Adrenal gland (tissue), 12 donors: ENCODE data around the gene CDK5R1. TPM values are rescaled to one million over a fixed set of nuclear protein-coding genes. Genes with fewer than 3 reads are reported as not detected.

Experiments
- DNase-seq, 7 donors: peaks; one replicate each; pipeline ENCODE4 v3.0.0-alpha.2; 2019 to 2020
- H3K27ac ChIP-seq, 5 donors: fragments of 200-600 bp; sonication (generic) in 4 of 5; 1 replicate in 3 of 5; 2 replicates in 2 of 5; pipeline versions ENCODE4 v1.5.1 to v1.8.0; 2016 to 2020; ENCODE audit warnings: mild to moderate bottlenecking in 1 of 5
- H3K27me3 ChIP-seq: fragments of 200-600 bp; 2 replicates; pipeline ENCODE4 v1.8.0; 2021
- H3K36me3 ChIP-seq, 2 donors: fragments of 200-600 bp; replicated peaks in 1 of 2; 1 replicate in 1 of 2; 2 replicates in 1 of 2; pipeline versions ENCODE4 v1.5.1 to v1.8.0; 2018 to 2022
- H3K4me1 ChIP-seq, 2 donors: fragments of 200-600 bp; replicated peaks in 1 of 2; 1 replicate in 1 of 2; 2 replicates in 1 of 2; pipeline versions ENCODE4 v1.5.1 to v1.8.0; 2018 to 2021
- H3K4me3 ChIP-seq, 4 donors: fragments of 200-600 bp; sonication (generic) in 3 of 4; one replicate each; pipeline ENCODE4 v1.5.1; 2016 to 2018
- H3K9me3 ChIP-seq, 3 donors: fragments of 200-600 bp; sonication (generic) in 1 of 3; replicated peaks in 1 of 3; 1 replicate in 2 of 3; 2 replicates in 1 of 3; pipeline versions ENCODE4 v1.5.1 to v1.8.0; 2016 to 2021
- POLR2A ChIP-seq, 2 donors: fragments of 450-650 bp; IDR thresholded peaks; one replicate each; pipeline ENCODE4 v1.6.1; 2017; ENCODE audit warnings: antibody characterized with exemption in 2 of 2, mild to moderate bottlenecking in 2 of 2, moderate library complexity in 1 of 2
- WGBS, 4 donors: extraction: QIAGEN DNeasy Blood & Tissue Kit in 2 of 4; methylation state at CpG; one replicate each; pipeline versions ENCODE4 v1.1.5 to v1.1.7; 2013 to 2017; 5-methylcytosine and 5-hydroxymethylcytosine counted together
- intact Hi-C, 2 donors: fragments of 100-400 bp; cut with DNase I; formaldehyde crosslinking; loops; one replicate each; pipeline versions ENCODE4 v1.14.1 to v1.15.0; 2022 to 2023
- polyA plus RNA-seq, 3 donors: library from polyadenylated mRNA; stranded (reverse); fragments of 200-250 nt in 2 of 3; fragments of 350-450 nt in 1 of 3; fragmentation: Illumina TruSeq in 1 of 3; extraction: RNeasy Lipid Tissue Mini Kit (QIAGEN cat#74804) in 1 of 3; gene quantifications; one replicate each; pipeline ENCODE4 v1.2.3, GENCODE V29; 2013 to 2014
- total RNA-seq, 9 donors: library from RNA; depleted of rRNA in 4 of 9; stranded (reverse); fragments of >200 nt in 4 of 9; fragments of 120-200 nt in 1 of 9; fragmentation: NEBNext Ultra II Directional in 1 of 9; extraction: Animal tissue kit (Norgen Biotek cat#: 25700) in 1 of 9; gene quantifications; one replicate each; pipeline versions ENCODE4 v1.1.0 to v1.2.4, GENCODE V29; 2013 to 2023
- TF ChIP-seq, protein P1 (sequence below), 6 experiments: fragments of 450-650 bp in 4 of 6; fragments of 200-600 bp in 2 of 6; sonication (generic) in 1 of 6; IDR thresholded peaks; 1 replicate in 5 of 6; 2 replicates in 1 of 6; pipeline versions ENCODE4 v1.5.1 to v1.8.0; 2016 to 2021; ENCODE audit warnings: antibody characterized with exemption in 6 of 6, mild to moderate bottlenecking in 2 of 6, moderate library complexity in 1 of 6
- donor health status: healthy with polysubstance abuse.
- donor health status: Bipolar disorder and iron deficiency.
- donor health status: DM: yes; HTN: yes; CAD: no.
- donor health status: DM: no; HTN: no; CAD: no.
- donor health status: DM: no; HTN: no; CAD: no.
- donor health status: DM: yes; HTN: yes; CAD: no.

Gene CDK5R1
- total and polyA plus RNA-seq, 12 donors = 0.98 to 4.5 (median 2.7) TPM

- no peak for DNase-seq
- Histone ChIP-seq H3K27ac (no peak overlapping the region), H3K4me1 (peaks cover 12 to 17% of the 10 kb centered on the region in 2 donors), H3K27me3 (no peaks in the 10 kb centered on the region), H3K36me3 (no peaks in the 10 kb centered on the region), H3K4me3 (no peak overlapping the region), H3K9me3 (no peaks in the 10 kb centered on the region)
- WGBS, 4 donors = 76 to 88% (median 79%) methylated on average over 4 of the region's 4 CpGs
- intact Hi-C loops = no loop called here
- TF ChIP-seq, protein P1, sequence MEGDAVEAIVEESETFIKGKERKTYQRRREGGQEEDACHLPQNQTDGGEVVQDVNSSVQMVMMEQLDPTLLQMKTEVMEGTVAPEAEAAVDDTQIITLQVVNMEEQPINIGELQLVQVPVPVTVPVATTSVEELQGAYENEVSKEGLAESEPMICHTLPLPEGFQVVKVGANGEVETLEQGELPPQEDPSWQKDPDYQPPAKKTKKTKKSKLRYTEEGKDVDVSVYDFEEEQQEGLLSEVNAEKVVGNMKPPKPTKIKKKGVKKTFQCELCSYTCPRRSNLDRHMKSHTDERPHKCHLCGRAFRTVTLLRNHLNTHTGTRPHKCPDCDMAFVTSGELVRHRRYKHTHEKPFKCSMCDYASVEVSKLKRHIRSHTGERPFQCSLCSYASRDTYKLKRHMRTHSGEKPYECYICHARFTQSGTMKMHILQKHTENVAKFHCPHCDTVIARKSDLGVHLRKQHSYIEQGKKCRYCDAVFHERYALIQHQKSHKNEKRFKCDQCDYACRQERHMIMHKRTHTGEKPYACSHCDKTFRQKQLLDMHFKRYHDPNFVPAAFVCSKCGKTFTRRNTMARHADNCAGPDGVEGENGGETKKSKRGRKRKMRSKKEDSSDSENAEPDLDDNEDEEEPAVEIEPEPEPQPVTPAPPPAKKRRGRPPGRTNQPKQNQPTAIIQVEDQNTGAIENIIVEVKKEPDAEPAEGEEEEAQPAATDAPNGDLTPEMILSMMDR (IDR thresholded peaks at IDR 0.05) = no peak
- no peak for TF ChIP-seq POLR2A (IDR thresholded peaks at IDR 0.05)
These were observed 27.8 kb downstream of the CDK5R1 start for GRCh38 chr17:32514606-32515005.

- intact Hi-C loops = no loop called here
- DNase-seq = no peak
- no peaks in the 10 kb centered on the region for H3K9me3 ChIP-seq
- no peak overlapping the region for H3K4me3 ChIP-seq
- TF ChIP-seq, protein P1 (IDR thresholded peaks at IDR 0.05) = no peak
- no peak for TF ChIP-seq POLR2A (IDR thresholded peaks at IDR 0.05)
- no peaks in the 10 kb centered on the region for H3K36me3 ChIP-seq
- H3K27ac ChIP-seq = no peak overlapping the region
- no peaks in the 10 kb centered on the region for H3K27me3 ChIP-seq
- 90 to 94% (median 93%) methylated on average over 4 of the region's 4 CpGs for WGBS, 4 donors
- peaks cover 19 to 27% of the 10 kb centered on the region in 2 donors for H3K4me1 ChIP-seq
These were observed 29.0 kb downstream of the CDK5R1 start for GRCh38 chr17:32515677-32516383.

GRCh38 chr17:32516450-32516849 is 29.7 kb downstream of the CDK5R1 start:
- peak in 2 of 7 donors; percentile 15 to 39 for DNase-seq
- Histone ChIP-seq H3K4me1 (peaks cover 19 to 27% of the 10 kb centered on the region in 2 donors), H3K36me3 (no peaks in the 10 kb centered on the region), H3K4me3 (no peak overlapping the region), H3K27me3 (no peaks in the 10 kb centered on the region), H3K27ac (peak overlapping the region in 1 of 5 donors; percentile 9), H3K9me3 (no peaks in the 10 kb centered on the region)
- no peak for TF ChIP-seq POLR2A (IDR thresholded peaks at IDR 0.05)
- TF ChIP-seq, protein P1 (IDR thresholded peaks at IDR 0.05) = no peak
- intact Hi-C loops = no loop called here
- WGBS, 4 donors = 8 to 36% (median 12%) methylated on average over 2 of the region's 2 CpGs

DNA sequence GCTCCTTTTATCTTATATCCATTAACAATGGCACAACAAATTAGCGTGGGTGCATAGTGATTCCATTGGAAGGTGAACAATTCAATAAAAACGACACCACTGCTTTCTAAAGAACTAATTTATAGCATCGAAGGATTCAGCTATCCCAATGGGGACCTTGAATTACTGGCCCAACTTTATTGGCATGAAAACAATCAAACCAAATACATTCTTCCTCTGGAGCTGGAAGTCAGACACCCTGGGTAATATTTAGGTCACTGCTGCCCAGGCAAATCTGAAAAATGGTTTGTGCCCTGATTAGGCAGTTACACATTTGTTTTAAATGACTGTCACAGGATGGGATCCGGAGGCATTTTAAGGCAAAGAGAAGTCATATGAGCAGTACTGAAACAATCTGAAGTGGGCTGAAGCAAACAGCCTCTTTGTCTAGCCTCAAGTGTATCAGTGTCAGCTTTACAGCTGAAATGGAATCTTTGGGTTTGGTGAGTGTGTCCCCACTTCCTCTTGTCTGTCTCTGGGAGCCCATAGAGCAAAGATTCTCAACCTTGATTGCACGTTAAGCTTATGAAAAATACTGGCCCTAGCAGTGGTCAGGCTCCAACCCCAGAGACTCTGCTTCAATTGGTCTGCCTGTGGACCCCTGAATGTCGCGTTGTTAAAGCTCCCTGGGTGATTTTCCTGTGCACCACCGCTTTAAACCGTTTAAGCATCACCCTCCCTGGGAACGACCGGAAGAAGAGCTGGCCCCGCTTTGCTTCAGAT is 30.3 kb downstream of the CDK5R1 start:
- no peaks in the 10 kb centered on the region for H3K36me3 ChIP-seq
- intact Hi-C loops = no loop called here
- no peak for TF ChIP-seq POLR2A (IDR thresholded peaks at IDR 0.05)
- TF ChIP-seq, protein P1 (IDR thresholded peaks at IDR 0.05) = no peak
- 69 to 83% (median 77%) methylated on average over 11 to 12 of the region's 12 CpGs for WGBS, 4 donors
- H3K4me3 ChIP-seq = no peak overlapping the region
- H3K9me3 ChIP-seq = no peaks in the 10 kb centered on the region
- H3K27ac ChIP-seq = peak overlapping the region in 1 of 5 donors; percentile 9
- peaks cover 19 to 27% of the 10 kb centered on the region in 2 donors for H3K4me1 ChIP-seq
- no peaks in the 10 kb centered on the region for H3K27me3 ChIP-seq
- no peak for DNase-seq
